GM18499 (cell line): Measurements from ENCODE around the gene KRT24.

Source experiments
- ATAC-seq: cut with Tn5 transposase; IDR thresholded peaks from one replicate; pipeline ENCODE4 v1.9.1; 2021; ENCODE audit warnings: moderate number of reproducible peaks; ENCODE audit not compliant: insufficient read depth, unreplicated experiment

Gene KRT24

GRCh38 chr17:40695874-40696472 lies 7.6 kb downstream of the KRT24 start:
- no peak for ATAC-seq

- no peak for ATAC-seq
Measured at GRCh38 chr17:40694584-40694983, 9.0 kb downstream of the KRT24 start.

- ATAC-seq = no peak
Measured at GRCh38 chr17:40687106-40687505, 16.4 kb downstream of the KRT24 start.

- ATAC-seq = no peak
Measured at GRCh38 chr17:40686192-40686591, 17.4 kb downstream of the KRT24 start.

- ATAC-seq = no peak
Measured at GRCh38 chr17:40680998-40681397, 22.6 kb downstream of the KRT24 start.

GRCh38 chr17:40679523-40679907 lies 24.0 kb downstream of the KRT24 start:
- ATAC-seq = no peak

GRCh38 chr17:40678902-40679522 lies 24.5 kb downstream of the KRT24 start:
- ATAC-seq = no peak

GRCh38 chr17:40675905-40676304 lies 27.6 kb downstream of the KRT24 start:
- no peak for ATAC-seq

GRCh38 chr17:40672654-40673053 lies 30.9 kb downstream of the KRT24 start:
- ATAC-seq = no peak

- no peak for ATAC-seq
Measured at GRCh38 chr17:40671282-40671681, 32.3 kb downstream of the KRT24 start.

- ATAC-seq = no peak
Measured at GRCh38 chr17:40666331-40666730, 37.2 kb downstream of the KRT24 start.

- no peak for ATAC-seq
Measured at GRCh38 chr17:40664582-40665333, 38.8 kb downstream of the KRT24 start, which contains the start of gene KRT222. Gene KRT222, minus strand, starts transcription at chr17:40665177. Its CDS starts 78 bp downstream, at chr17:40665099.

- no peak for ATAC-seq
Measured at GRCh38 chr17:40663252-40663651, 40.3 kb downstream of the KRT24 start.

- no peak for ATAC-seq
Measured at GRCh38 chr17:40659911-40660310, 43.6 kb downstream of the KRT24 start.

GRCh38 chr17:40658396-40658795 lies 45.2 kb downstream of the KRT24 start:
- no peak for ATAC-seq

- no peak for ATAC-seq
Measured at GRCh38 chr17:40651939-40652338, 51.6 kb downstream of the KRT24 start.

- ATAC-seq = no peak
Measured at GRCh38 chr17:40648384-40648968, 55.1 kb downstream of the KRT24 start.
